Femur (tissue), 1 donor: ENCODE measurements around the gene LCK.
"Not testable (repeated sequence)": the region's sequence is repeated elsewhere in the genome, so short reads cannot be mapped to it uniquely, and the experiment has no call there.

Source experiments
- DNase-seq: peaks from one replicate; pipeline ENCODE4 v3.0.0-alpha.2; 2017

Gene LCK

GRCh38 chr1:32240140-32240951 lies 10.7 kb upstream of the LCK start:
- peak; percentile 80 for DNase-seq

GRCh38 chr1:32241001-32241763 lies 9.9 kb upstream of the LCK start:
- peak; percentile 82 for DNase-seq

DNA sequence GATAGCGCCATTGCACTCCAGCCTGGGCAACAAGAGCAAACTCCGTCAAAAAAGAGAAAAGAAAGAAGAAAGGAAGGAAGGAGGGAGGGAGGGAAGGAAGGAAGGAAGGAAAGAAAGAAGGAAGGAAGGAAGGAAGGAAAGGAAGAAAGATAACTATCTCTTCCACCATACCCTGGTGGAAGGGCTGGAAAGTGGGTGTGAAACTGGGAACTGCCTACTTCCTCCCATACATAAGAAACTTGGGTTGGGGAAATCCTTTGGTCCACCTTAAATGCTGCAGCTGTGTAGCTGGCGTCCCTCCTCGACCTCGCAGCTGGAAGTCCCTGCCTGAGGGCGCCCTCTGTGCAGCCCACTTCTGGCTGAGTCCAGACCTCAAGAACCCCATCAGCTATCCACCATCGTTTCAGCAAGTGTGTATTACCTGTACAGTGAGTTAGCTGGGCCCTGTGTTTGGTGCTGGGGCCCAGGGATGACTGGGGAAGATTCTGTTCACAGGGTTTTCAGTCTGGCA lies 8.7 kb upstream of the LCK start:
- peak; percentile 70 for DNase-seq

DNA sequence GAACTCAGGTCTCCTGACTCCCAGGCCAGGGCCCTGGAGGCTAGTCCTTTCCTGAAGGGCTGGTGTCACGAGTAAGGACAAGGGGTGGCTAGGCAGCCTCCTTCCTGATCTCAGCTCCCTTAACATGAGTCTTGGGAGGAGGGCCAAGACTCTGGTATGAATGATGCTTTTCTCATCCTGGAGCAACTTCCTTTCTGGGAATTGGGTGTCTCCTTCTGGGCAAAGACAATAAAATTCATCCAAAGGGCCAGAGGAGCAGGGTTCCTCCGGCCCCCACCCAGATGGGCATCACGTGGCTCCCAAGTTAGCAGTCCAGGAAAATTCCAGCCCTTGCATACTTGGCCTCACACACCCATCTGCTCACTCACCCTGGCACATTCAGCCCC lies 4.2 kb upstream of the LCK start, which contains the start of gene FAM167B:
Gene FAM167B (plus strand): TSS at position 335 of the 386 bp plus-strand sequence. CDS start 200 bp downstream, outside the sequence.
- DNase-seq = peak; percentile 49

DNA sequence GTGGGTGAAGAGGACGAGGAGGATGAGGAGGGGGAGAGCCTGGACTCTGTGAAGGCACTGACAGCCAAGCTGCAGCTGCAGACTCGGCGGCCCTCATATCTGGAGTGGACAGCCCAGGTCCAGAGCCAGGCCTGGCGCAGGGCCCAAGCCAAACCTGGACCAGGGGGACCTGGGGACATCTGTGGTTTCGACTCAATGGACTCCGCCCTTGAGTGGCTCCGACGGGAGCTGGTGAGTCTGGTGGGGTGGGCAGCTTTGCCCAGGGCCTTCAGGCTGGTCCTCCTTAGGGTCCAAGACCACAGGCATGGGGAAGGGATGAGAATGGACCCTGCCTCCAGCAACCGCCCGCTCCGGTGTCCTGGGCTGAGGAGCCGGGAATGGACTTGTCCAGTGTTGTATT lies 3.6 kb upstream of the LCK start:
- DNase-seq = no peak

DNA sequence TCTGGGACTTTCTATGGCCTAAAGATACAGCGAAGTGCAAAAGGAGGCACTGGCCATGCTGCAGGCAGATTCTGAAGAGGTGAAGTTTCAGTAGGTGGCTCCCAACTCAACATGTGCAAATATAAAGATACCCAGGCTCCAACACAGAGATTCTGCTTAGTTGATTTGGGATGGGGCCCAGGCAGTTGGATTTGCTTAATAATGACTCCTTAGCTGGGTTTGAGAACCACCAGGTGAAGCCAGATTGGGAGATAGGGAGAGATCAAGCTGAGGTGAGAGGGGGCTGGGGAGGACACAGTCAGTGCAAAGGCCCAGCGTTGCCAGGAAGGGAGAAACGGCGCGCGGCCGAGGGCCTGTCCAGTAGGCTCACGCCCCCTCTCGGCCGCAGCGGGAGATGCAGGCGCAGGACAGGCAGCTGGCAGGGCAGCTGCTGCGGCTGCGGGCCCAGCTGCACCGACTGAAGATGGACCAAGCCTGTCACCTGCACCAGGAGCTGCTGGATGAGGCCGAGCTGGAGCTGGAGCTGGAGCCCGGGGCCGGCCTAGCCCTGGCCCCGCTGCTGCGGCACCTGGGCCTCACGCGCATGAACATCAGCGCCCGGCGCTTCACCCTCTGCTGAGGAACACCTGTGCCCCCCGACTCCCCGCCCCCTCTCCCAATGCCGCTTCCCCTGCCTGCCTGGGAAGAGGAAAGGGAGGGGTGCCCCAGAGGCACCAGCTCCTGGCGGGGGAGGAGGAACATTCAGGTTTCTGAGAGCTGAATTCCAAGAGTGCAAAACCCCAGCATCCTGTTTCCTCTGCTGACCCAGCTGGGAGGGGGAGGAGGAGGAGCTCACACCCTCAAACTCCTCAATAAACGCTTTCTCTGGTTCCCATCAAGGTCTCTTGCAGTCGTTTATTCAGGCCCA lies 2.8 kb upstream of the LCK start:
- peak; percentile 77 for DNase-seq

DNA sequence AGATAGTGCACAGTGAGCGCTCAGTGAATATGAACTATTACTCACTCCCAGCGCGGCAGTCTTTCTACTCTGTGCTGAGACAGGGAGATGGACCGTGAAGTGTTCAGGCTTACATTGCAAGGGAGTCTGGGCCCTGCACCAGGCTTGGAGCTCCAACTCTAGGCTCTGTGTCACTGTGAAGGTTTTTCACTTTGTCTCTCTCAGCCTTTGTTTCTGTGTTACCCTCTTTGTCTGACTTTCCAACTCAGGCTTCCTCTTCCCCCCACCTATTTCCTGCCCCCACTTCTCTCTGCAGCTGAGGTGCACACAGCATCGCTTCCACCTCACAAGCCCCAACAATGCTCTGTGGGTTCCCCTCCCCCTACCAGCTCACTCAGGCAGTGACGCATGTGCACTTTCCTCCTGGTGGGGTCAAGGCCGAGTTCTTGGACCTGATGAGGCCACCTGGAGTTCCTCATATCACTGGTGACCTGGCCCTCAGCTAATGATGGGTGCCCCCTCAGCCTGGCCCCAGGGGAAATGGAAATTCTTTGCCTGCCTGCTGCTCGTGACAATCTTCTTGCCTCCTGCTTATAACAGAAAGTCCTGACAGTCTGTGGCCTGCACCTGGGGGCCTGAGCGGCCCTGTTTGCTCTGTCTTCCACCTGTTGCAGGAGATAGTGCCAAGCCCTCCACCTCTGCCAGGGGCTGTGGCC lies 1.1 kb upstream of the LCK start:
- peak; percentile 64 for DNase-seq

DNA sequence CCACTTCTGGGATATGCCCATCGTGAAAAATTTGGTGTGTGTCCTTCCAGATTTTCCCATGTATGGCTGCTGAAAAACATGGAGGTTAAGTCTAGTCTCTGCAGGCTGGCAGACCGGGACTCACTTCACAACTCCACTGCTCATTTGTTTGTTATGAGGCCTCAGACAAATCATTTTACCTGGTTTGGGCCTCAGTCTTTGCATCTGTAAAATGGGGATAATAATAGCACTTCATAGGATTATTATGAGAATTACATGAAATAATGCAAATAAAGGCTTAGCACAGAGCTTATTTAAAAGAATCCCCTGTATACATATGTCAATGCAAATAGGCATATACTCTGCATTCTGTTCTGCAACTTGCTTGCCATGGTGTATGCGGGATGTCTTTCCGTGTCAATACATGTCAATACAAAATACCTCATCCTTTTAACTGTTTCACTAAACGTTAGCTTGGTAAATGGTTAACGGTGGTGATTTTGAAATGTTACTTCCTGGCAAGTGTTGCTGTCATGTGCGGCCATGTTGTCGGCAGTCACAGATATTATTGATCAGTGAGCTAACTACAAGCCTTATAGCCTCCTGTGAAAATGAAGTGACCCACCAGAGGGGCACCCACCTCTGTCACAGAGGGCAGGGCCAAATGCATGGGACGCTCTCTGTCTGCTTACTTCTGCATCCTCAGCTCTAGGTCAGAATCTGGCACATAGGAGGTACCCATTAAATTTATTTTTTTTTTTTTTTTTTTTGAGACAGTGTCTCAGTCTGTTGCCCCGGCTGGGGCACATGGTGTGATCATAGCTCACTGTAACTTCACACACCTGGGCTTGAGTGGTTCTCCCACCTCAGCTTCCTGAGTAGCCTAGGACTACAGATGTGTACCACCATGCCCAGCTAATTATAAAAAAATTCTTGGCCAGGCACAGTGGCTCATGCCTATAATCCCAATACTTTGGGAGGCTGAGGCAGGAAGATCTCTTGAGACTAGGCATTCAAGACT lies 4.3 kb downstream of the LCK start:
- no peak for DNase-seq

DNA sequence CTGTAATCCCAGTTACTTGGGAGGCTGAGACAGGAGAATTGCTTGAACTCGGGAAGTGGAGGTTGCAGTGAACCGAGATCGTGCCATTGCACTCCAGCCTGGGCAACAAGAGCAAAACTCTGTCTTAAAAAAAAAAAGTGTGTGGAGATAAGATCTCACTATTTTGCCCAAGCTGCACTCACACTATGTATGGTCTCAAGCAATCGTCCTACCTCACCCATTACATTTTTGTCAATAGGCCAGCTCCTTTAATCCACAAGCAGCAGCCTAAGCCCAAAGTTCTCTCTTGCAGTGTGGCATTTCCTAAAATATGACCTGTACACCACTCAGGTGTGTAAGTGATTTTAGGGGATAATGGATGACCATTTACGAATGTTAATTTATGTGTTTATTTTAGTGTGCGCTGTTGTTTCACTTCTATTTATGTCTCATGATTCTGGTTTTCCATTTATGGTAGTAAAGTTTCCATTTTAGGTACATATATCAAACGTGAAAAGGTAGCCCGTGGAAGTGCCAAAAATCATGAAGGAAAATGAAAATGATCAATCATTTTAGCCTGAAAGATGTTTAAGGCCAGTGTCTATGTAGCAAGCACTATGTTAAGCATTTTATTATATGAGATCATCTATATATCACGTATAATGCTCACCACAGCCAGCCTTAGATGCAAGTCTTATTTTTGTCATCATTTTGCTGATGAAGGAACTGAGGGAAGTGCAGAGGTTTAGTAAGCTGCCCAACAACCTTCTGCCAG lies 5.6 kb downstream of the LCK start:
- DNase-seq = no peak

GRCh38 chr1:32257227-32257508 lies 6.1 kb downstream of the LCK start:
- no peak for DNase-seq

DNA sequence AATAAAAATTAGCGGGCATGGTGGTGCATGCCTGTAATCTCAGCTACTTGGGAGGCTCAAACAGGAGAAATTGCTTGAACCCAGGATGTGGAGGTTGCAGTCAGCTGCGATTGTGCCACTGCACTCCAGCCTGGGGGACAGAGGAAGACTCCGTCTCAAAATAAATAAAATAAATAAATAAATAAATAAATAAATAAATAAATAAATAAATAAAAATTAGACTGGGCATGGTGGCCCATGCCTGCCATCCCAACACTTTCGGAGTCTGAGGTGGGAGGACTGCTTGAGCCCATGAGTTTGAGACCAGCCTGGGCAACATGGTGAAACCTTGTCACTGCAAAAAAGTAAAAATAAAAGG lies 12.2 kb downstream of the LCK start:
- not testable (repeated sequence) for DNase-seq

GRCh38 chr1:32263744-32264143 lies 12.7 kb downstream of the LCK start:
- DNase-seq = no peak

DNA sequence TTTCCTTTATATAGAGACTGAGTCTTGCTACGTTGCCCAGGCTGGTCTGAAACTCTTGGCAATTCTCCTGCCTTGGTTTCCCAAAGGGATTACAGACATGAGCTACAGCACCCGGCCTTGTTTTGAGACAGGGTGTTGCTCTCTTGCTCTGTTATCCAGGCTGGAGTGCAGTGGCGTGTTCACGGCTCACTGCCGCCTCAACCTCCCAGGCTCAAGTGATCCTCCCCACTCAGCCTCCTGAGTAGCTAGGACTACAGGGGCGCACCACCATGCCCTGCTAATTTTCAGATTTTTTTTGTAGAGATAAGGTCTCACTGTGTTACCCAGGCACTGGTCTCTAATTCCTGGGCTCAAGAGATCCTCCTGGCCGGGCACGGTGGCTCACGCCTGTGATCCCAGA lies 14.8 kb downstream of the LCK start:
- DNase-seq = no peak

DNA sequence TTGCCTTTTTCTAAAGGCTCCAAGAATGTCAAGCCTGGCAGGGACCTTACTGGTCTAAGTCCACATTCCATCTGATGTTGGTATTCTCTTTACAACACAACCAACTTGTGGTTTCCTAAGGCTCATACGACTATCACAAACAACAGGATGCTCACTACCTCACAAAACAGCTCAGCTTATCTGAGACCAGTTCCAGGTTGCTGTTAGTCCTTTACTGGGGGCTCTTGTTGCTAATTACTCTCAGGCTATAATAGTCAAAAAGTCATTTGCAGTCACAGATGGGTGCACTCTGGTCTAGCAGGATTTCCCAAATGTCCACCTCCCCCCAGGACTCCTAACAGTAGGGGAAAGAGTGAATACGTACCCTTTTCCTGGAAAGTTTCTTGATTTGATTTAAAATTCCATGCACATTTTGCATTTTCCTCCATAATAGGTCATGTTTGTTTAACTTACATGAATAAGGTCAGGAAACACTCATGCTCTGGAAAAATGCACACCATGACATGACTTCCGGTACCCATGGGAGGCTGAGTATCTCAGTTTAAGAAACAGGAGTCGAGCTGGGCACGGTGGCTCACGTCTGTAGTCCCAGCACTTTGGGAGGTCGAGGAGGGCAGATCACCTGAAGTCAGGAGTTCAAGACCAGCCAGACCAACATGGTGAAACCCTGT lies 16.0 kb downstream of the LCK start:
- no peak for DNase-seq

- no peak for DNase-seq
These were observed 18.7 kb downstream of the LCK start for GRCh38 chr1:32269744-32270143.

DNA sequence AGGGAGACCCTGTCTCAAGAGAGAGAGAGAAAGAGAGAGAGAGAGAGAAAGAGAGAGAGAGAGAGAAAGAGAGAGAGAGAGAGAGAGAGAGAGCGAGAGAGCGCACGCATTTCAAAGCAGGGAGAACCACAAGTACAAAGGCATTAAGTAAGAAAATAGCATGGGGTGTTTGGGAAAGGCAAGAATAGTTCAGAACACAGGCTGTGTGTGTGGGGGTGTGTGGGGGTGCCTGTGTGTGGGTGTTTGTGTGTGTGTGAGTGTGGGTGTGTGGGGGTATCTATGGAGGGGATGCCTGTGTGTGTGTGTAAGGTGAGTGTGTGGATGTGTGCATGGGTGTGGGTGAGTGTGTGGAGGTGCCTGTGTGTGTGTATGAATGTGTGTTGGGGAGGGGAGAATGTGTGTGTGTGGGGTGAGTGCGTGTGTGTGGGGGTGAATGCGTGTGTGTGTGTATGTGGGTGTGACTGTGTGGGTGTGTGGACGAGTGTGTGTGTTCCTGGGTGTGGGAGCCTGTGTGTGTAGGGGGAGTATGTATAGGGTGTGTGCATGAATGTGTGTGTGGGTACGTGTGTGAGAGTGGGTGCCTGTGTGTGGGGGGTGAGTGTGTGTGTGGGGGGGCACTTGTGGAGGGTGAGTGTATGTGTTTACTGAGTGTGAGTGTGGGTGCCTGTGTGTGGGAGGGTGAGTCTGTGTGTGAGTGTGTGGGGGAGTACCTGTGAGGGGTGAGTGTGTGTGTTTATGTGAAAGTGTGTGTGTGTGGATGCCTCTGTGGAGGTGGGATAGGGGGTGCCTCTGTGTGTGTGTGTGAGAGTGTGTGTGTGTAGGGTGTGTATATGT lies 21.7 kb downstream of the LCK start:
- no peak for DNase-seq

DNA sequence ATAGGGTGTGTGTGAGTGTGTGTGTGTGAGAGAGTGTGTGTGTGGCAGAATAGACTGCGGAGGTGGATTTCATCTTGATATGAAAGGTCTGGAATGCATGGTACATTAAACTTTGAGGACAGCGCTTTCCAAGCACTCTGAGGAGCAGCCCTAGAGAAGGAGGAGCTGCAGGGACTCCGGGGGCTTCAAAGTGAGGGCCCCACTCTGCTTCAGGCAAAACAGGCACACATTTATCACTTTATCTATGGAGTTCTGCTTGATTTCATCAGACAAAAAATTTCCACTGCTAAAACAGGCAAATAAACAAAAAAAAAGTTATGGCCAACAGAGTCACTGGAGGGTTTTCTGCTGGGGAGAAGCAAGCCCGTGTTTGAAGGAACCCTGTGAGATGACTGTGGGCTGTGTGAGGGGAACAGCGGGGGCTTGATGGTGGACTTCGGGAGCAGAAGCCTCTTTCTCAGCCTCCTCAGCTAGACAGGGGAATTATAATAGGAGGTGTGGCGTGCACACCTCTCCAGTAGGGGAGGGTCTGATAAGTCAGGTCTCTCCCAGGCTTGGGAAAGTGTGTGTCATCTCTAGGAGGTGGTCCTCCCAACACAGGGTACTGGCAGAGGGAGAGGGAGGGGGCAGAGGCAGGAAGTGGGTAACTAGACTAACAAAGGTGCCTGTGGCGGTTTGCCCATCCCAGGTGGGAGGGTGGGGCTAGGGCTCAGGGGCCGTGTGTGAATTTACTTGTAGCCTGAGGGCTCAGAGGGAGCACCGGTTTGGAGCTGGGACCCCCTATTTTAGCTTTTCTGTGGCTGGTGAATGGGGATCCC lies 22.5 kb downstream of the LCK start:
- no peak for DNase-seq
